NB4 (cell line): ENCODE data around the gene TRABD2B.

Experiments used
- CTCF ChIP-seq: IDR thresholded peaks from one replicate; pipeline ENCODE4 v1.5.1; 2012; ENCODE audit warnings: low read depth, low read length
- POLR2A ChIP-seq: IDR thresholded peaks from 2 replicates; pipeline ENCODE4 v1.6.1; 2011; ENCODE audit warnings: mild to moderate bottlenecking; ENCODE audit not compliant: insufficient read length; ENCODE audit errors: extremely low read depth

GRCh38 chr1:47785118-47785517 is 212.1 kb downstream of the TRABD2B start:
- TF ChIP-seq CTCF (no peak), POLR2A (no peak)
